Measurements from ENCODE around the gene PTPN22.

The PTPN22 gene
- total RNA-seq = 11.9 to 142 (median 75.4) reads per million in 18 experiments

DNA sequence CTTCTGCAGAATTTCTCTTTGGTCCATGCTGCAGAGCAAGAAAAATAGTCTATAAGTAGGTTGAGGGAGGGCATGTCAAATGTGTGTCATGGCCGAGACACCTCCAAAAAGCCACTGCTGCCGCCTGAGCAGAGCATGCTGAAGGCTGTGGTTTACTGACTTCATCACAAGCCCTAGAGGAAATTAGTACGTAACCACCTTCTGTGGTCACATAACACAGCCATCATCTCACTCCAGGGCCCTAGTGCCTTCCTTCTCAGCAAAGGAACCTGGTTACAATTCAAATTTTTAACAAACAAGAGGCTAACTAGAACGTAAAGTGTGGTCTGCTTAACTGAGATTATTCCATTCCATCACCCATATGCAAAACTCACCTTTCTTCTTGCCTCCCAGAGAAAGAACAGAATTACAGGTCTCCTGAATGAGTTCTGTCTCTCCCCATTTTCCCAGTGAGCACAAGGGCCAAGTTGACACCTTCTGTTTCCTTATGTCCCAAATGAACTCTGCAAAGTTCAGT, at the start of gene PTPN22:
PTPN22 (minus strand) TSS at position 116 of the 517 bp plus-strand sequence.
- DNase-seq = peak; percentile 91 to 94

DNA sequence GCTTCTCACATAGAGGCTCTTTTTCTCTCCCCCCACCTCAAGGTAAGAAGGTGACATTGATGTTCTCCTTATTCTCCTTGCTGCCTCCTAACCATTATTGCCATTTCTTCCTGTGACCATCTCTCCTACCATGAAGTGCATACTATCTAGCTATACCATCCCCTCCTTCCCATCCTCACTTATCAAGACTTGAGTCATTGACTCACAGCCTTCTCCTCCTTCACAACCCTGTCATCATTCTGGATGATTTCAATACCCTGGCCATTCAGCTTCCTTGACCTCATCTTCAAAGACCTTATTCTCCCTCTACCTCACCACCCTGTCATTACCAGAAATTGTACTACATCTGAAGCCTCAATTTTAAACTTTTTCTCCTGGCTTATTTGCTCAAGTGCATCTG, 46.7 kb upstream of the PTPN22 start:
- DNase-seq = no peak

DNA sequence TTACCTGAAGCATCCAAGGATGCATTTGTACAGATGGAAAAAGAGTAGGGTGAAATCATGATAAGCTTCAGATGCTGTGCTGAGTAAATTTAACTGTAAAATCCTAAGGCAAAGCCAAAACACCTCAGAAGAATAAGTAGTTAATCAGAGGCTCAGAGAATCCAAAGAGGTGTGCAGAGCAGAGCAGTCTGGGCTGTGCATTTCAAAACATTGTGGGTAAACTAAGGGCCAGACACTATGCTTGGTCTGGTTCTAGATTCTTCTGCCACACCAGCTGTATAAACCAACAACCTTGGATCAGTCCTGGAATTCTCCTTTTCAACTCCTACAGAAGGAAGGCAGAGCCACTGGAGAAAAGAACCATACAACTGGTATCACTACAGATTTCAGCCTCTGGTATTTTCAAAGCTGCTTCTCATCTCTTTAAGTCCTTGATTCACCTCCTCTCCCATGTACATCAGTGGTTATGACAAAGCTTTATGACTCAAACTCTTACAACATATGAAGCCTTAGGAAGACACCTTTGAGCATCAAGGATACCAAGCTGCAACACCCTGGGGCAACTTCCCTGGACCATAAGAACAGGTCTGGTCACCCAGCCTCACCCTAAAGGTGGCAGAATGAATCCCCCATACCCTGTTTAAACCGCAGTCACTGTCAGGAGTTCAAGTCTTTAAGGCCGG, 46.0 kb upstream of the PTPN22 start:
- no peak for DNase-seq

DNA sequence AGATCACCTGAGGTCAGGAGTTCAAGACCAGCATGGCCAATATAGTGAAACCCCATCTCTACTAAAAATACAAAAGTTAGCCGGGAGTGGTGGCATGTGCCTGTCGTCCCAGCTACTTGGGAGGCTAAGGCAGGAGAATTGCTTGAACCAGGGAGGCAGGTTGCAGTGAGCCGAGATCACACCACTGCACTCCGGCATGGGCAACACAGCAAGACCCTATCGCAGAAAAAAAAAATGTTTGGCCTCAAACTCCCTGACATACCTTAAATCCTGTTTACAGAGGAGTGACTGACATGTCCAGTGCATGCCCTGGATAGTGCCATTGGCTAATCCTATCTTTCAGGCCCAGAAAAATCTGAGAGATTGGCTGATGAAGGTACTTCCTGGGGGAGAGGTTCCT, 45.5 kb upstream of the PTPN22 start:
- DNase-seq = no peak

DNA sequence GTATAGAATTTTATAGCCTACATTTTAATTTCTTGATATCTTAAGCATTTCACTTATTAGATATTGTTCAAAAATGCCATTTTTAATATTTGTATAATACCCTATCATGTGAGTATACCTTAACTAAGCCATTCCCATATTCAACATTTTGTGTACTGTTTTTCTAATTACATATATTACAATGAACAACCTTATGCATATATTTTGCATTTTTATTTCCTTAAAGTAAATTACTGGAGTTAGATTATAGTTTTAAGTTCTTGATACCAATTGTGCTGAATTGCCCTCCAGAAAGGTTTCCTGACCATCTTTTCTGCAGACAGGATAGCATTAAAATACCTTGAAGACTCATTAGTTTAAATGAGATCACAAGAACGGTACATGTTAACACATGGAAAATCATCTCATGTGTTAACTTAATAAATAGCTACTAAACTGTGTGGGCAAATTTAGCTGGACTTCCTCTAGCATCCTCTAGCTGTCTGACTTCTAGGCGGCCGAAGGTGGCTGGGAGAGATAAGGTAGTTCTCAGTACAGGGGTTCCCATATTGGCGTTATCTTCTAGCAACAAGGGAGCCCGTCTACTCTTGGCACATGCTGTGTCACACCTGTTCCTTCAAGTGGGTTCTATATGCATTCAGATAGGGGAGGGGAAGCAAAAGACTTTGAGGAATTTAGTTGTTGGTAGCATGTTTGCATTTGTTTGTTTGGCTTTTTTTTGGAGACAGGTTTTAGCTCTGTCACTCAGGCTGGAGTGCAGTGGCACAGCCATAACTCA, 42.6 kb upstream of the PTPN22 start:
- DNase-seq = no peak

DNA sequence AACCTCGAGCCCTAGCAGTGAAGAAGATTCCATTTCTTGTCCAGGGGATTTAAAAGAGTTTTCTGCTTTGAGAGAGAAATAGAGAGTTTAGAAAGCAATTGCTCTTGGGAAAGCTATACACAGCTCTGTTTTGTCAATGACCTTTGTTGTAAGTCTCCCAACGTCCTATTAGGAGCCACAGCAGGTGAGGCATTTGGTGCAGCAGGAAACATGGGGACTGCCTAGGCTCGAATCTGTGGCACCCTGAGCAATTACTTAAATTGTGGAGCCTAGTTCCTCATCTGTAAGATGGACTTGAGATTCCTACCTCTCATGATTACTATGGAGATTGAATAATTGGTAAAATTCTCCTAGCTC, 41.8 kb upstream of the PTPN22 start:
- DNase-seq = no peak

DNA sequence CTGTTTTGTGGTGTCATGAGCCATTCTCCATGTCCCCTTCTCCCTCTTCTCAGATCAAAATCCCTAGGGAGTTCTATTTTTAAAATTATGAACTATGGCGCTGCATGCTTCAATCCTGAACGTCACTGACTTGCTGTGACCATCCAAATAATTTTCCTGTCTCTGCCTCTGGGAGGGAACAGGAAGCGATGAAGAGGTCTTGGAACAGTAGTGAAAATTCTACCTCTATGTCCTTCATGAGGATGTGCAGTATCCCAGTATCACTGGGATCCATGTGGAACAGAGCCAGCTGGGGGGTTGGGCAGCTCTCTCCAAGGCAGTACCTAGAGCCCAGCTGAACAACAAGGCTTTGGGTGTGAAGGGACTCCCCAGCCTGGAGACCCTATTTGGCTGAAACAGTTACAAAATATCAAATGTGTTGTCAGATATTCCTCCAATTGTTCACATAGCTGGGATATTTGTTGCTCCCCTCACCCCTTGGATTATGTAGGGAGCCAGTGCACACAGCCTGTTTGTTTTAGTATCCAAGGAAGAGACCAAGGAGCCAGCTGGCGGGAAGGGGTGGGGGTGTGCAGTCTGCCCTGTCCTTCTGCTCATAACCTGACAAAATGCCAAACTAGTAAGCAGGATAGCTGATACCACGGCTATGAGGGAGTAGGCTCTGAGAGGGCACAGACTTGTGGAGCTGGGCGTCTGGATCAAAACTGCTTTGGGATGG, 41.2 kb upstream of the PTPN22 start:
- DNase-seq = no peak

DNA sequence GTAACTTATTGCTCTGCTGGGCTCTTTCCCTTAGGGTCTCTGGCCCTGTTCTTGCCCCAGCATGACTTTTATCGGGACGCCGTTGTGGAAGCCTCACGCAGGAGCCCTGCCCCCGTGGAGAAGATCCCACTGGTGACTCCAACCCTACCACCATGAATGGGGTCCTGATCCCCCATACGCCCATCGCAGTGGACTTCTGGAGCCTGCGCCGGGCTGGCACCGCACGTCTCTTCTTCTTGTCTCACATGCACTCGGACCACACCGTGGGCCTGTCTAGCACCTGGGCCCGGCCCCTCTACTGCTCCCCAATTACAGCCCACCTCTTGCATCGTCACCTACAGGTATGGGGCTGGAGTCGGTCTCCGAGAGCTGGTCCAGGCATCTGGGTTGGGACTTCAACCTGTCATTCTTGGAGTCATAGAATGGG, 33.9 kb upstream of the PTPN22 start:
- no peak for DNase-seq

DNA sequence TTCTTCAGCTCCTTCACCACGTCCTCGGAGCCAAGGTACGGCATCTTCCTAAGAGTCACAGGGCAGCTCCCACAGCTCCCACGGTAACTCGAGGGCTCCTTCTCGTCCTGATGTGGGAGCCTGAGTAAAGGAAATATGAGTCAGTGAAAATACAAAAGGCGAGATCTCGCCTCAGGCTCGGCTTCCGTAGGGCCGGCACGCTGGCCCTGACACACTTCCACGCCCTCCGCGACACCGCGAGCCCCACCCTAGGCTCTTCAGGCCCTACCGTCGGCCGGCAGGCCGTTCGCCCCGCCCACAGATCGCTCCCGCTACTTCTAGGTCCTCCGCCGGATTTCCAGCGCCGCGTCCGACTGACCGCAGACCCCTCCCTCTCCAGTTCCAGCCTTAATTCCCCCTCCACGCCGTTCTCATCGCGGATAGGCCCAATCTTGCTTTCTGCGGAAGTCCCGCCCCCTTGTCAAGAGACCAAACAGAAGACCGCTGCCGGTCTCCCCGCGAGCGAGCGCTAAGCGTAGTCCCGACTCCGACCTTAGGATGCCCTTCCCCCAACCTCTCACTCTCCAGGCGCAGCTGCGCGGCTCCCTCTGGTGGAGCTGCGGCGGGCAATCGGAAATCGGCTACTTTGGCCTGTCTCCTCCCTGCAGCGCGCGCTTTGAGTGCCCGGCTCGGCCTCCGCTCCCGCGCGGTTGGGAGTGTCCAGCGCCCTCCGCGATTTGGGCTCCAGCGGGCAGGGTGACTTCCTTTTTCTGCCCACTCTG, 33.3 kb upstream of the PTPN22 start, which contains the start of the genes AP4B1 and DCLRE1B:
AP4B1 (minus strand) TSS at position 126 of the 761 bp plus-strand sequence; CDS start at position 44, 82 bp downstream.
DCLRE1B (plus strand) TSS at position 653 of the 761 bp plus-strand sequence. CDS start 261 bp downstream, outside the sequence.
- DNase-seq = peak; percentile 100

DNA sequence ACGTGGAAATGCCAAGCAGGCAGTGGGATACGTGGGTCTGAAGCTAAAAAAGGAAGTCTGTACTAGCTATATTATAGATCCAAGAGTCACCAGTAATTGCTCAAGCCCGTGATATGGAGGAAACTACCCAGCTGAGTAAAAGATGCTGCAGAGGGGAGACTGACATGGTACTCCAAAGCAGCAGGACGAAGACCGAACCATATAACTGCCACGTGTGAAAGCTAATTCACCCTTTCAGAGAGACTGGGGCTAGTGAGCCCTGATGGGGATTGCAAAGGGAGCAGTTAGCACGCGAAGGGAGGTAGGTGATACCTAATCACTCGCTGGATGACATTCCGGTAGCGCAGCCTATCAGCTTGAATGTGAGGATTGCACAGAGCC, 32.8 kb upstream of the PTPN22 start:
- DNase-seq = peak; percentile 60 to 65

DNA sequence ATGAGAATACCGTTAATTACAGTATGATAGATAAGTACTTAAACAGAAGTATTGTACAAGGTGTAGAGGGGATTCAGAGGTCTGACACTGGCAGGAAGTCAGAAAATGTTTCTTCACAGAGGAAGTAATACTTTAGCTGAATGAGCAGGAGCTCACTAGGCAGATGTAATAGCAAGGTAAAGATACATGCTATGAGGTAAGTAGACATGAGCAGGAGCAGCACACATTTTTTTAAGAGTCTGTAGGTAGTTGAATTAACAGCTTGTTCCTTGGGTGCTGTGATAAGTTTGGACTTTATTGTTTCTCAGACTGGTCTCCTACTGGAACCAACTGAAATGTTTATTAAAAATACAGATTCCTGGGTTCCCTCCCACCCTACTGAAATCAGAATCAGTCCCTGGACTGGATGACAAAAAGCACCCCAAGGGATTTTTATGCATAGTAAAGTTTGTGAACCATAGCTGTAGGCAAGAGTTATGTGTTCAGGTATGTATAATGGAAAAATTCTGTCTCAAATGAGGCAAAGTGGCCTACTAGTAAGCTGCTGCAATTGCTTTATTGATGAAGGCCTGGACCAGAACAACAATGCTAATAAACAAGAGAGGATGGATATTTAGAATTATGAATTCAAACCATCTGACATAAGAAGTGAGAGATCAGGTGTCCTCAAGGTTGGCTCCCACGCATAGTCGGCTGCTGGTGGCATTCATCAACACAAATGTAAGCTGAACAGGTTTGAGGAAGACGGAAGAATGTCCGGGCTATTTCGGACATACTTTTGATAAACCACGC, 32.2 kb upstream of the PTPN22 start:
- DNase-seq = no peak

DNA sequence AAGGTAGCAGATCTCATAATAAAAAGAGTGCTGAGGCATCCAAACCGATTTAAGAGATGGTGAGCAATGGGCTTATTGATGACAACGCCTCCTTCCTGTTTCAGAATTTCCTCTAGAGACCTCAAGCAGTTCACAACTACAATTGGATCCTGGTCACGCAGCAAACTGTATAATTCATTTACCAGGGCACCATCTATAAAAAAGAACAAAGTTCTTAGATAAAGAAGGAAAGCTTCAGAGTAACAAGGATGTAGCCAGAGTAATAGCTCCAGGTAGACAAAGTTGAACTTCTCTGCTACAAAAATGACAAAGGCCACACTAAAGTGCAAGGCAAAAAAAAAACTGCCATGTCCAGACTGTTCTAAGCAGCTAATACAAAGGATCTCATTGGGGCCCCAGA, 29.7 kb upstream of the PTPN22 start:
- no peak for DNase-seq

DNA sequence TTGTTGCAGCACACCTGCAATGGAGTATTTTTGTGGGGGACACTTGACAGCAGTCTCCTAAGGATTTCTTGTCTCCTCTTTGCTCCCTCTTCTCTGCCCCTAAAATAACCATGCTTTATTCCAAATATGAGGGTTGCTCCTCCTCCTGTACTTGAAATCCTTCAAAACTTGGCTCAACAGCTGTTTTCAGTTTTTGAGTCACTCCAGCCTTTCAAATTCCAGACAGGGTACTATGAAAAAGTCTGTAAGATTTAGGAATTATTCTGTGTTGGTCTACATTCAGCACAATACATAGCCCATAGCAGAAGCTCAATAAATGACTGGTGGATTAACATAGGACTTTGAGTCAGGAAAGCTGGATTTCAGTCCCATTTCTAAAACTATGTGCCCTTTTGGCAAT, 27.6 kb upstream of the PTPN22 start:
- no peak for DNase-seq

DNA sequence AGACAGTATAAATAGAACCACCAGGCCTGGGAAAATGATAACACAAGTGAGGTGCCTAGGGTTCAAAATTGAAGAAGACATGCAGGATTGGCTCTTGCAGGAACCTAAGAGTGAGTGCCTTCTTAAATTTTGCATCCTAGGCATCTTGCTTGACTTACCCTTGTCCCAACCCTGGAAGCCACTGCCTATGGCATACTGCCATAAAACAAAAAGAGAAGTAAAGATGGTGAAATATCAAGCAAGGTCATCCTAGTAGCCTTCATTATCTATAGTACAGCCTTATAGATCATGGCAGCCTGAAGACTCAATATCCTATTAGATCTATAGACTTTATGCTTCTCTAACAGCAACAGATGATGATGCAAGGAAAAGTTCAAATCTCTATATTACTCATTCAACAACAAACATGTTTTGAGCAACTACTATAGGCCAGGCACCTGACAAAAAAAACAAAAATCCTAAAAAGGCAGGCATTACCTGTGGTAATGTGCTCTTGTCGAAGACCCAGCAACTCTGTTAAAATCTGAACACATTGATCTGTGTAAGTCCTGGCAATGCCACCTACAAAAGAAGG, 26.8 kb upstream of the PTPN22 start:
- peak; percentile 23 to 63 for DNase-seq

DNA sequence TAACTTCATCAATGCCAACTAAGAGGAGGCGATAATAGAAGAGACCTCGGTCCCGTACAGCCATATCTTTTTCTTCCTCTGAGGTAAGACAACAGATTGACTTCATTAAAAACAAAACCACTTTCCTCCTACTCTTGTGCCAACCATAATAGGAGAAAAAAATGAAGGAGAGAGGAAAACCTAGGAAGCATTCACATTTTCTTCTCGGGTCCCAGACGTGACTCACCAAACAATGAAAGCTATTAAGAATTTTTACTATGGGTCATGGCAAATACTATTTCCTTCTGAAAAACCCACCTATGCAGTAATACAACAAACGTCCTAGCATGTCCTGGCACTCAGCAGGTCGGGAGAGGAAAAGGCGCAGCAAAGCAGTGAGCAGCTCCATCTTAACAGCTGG, 24.4 kb upstream of the PTPN22 start:
- DNase-seq = no peak

DNA sequence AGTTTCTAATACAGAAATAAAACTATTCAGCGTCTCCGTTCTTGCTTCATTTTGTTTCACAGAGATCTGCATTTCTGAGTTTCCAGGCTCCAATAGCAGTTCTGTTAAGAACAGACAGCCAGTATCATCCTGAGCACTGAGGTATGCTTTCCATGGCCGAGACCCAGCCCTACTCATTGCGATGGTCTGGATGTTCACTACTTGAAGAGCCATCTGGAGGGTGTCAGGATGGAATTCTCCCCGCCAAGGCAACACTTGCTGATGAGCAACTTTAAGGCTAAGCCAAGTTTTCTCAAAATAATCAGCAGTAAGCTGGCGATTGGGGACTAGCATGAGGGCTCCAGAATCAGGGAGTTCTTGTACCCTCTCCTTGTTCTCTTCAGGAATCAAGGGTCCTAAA, 23.6 kb upstream of the PTPN22 start:
- no peak for DNase-seq

DNA sequence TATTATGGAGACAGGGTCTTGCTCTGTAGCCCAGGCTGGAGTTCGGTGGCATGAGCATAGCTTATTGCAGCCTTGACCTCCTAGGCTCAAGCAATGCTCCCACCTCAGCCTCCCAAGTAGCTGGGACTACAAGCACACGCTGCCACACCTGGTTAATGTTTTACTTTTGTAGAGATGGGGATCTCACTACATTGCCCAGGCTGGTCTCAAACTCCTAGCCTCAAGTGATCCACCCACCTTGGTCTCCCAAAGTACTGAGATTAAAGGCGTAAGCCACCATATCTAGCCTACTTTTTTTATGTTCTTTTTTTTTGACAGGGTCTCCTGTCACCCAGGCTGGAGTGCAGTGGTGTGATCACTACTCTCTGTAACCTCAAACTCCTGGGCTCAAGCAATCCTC, 21.8 kb upstream of the PTPN22 start:
- no peak for DNase-seq

DNA sequence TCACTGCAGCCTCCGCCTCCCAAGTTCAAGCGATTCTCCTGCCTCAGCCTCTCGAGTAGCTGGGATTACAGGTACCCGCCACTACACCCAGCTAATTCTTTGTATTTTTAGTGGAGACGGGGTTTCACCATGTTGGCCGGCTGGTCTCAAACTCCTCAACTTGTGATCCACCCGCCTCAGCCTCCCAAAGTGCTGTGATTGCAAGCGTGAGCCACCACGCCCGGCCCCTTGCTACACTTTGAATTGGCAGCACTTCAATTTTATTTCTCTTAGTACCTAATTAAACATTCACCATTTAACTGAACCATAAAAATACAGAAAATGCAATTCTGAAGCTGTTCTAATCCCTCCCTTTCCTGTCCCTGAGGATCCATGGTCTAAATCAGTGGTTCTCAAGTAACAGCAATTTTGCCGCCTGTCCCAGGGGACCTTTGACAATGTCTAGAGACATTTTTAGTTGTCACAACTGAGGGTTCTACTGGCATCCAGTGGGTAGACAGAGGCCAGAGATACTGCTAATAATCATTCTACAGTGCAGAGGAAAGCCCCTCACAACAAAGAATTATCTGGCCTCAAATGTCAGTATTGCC, 20.2 kb upstream of the PTPN22 start:
- DNase-seq = no peak

DNA sequence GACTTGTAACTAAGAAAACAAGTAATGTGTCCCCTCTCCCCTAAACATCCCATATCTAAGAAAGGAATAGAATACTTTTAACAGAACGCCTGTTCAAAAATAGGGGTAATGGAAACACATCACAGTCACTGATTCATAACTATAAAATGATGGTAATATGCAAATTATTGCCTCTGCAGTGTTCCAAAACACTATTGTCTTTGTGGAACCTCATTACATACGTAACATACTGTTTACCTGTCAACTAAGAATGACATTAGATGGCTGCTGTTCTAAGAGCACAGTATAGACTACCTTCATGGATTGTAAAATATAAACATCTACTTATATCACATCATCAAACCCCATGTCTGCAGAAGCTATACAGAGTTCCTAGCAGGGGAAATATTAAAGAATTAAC, 19.3 kb upstream of the PTPN22 start:
- no peak for DNase-seq

DNA sequence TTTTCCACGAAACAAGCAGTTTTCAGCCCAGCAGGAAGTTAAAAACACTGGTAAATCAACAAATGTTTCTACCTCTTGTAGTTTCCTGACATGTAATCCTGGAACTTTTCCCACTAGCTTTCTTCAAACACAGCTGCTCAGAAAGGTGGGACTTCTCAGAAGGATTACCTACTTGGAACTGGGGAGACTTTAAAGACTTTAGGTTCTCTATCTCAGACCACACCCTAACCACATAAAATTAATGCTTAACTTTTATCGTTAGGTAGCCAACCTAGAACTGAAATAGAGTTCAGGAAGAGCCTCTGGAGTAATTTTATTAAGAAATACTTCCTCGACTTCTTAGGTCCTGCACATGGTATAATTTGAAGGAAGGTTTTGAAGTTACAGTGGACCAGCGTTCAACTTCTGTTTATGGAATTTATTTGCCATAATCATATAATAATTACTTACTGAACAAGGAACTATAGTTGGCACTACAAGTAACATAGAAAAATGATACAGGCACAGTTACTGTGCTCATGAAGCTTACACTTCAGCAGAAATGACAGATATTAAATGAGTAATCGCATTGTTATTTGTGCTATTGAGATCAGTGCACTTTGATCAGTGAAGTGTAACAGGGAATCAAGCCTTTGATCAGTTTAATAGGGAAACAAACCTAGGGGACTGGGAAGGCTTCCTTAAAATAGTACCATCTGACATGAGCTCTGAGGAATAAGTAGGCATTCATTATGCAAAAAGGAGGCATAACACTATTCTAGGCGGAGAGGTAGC, 16.1 kb upstream of the PTPN22 start, which contains the start of gene BCL2L15:
BCL2L15 (minus strand) TSS at position 180 of the 774 bp plus-strand sequence. CDS start 206 bp downstream, outside the sequence.
- no peak for DNase-seq
